Stomach (tissue), 9 donors: Measurements from ENCODE around the gene SCN5A. TPM values are rescaled to one million over a fixed set of nuclear protein-coding genes. Genes with fewer than 3 reads are reported as not detected.

Source experiments
- DNase-seq, 2 donors: peaks; one replicate each; pipeline versions ENCODE4 v3.0.0 to v3.0.0-alpha.2; 2013 to 2019
- H3K27ac ChIP-seq, 5 donors: fragments of 200-600 bp in 4 of 5; sonication (generic) in 4 of 5; one replicate each; pipeline ENCODE4 v1.5.1; 2013 to 2019; ENCODE audit warnings: mild to moderate bottlenecking in 1 of 5, moderate library complexity in 1 of 5
- H3K27me3 ChIP-seq, 3 donors: fragments of 200-600 bp; sonication (generic); one replicate each; pipeline ENCODE4 v1.5.1; 2017 to 2019; ENCODE audit warnings: mixed run types in 1 of 3
- H3K36me3 ChIP-seq, 4 donors: fragments of 200-600 bp; sonication (generic); 1 replicate in 3 of 4; 2 replicates in 1 of 4; pipeline ENCODE4 v1.5.1; 2016 to 2019
- H3K4me1 ChIP-seq, 4 donors: fragments of 200-600 bp; sonication (generic); one replicate each; pipeline ENCODE4 v1.5.1; 2016 to 2019
- H3K4me3 ChIP-seq, 4 donors: fragments of 200-600 bp; sonication (generic) in 3 of 4; one replicate each; pipeline ENCODE4 v1.5.1; 2016 to 2019; ENCODE audit warnings: mild to moderate bottlenecking in 1 of 4
- H3K9me3 ChIP-seq, 4 donors: fragments of 200-600 bp; sonication (generic); one replicate each; pipeline ENCODE4 v1.5.1; 2016 to 2019
- EP300 ChIP-seq: sonication (generic); formaldehyde crosslinking; IDR thresholded peaks from one replicate; pipeline ENCODE4 v1.6.1; 2017; ENCODE audit warnings: antibody characterized with exemption
- POLR2A ChIP-seq, 4 donors: fragments of 450-650 bp; IDR thresholded peaks; one replicate each; pipeline ENCODE4 v1.6.1; 2016; ENCODE audit warnings: antibody characterized with exemption in 4 of 4, control low read depth in 2 of 4, mild to moderate bottlenecking in 1 of 4, moderate library complexity in 1 of 4
- POLR2AphosphoS5 ChIP-seq, 3 donors: sonication (generic); formaldehyde crosslinking; IDR thresholded peaks; one replicate each; pipeline ENCODE4 v1.6.1; 2016; ENCODE audit warnings: antibody characterized with exemption in 3 of 3
- WGBS, 5 donors: extraction: QIAGEN DNeasy Blood & Tissue Kit in 3 of 5; methylation state at CpG; one replicate each; pipeline versions ENCODE4 v1.1.5 to v1.1.7; 2013 to 2018; 5-methylcytosine and 5-hydroxymethylcytosine counted together
- intact Hi-C: fragments of 100-400 bp; cut with DNase I; formaldehyde crosslinking; loops from one replicate; pipeline ENCODE4 v1.15.1; 2023; ENCODE audit warnings: low total_unique reads
- polyA plus RNA-seq, 3 donors: library from polyadenylated mRNA; stranded (reverse); fragments of 200-250 nt; gene quantifications; one replicate each; pipeline ENCODE4 v1.2.3, GENCODE V29; 2013
- total RNA-seq, 5 donors: library from RNA; depleted of rRNA; stranded (reverse); fragments of >200 nt; gene quantifications; one replicate each; pipeline versions ENCODE4 v1.1.0 to v1.2.3, GENCODE V29; 2014 to 2016
- TF ChIP-seq, protein P1 (sequence below), 7 experiments: fragments of 450-650 bp in 4 of 7; fragments of 200-600 bp in 3 of 7; sonication (generic) in 3 of 7; IDR thresholded peaks; one replicate each; pipeline ENCODE4 v1.5.1; 2016 to 2019; ENCODE audit warnings: antibody characterized with exemption in 7 of 7, control low read depth in 2 of 7, mild to moderate bottlenecking in 1 of 7
- donor health status: healthy with polysubstance abuse.
- donor health status: Bipolar disorder and iron deficiency.
- donor health status: healthy.

SCN5A gene
- total and polyA plus RNA-seq, 8 donors, result 0.05 to 1.1 (median 0.10) TPM; not detected in 4

DNA sequence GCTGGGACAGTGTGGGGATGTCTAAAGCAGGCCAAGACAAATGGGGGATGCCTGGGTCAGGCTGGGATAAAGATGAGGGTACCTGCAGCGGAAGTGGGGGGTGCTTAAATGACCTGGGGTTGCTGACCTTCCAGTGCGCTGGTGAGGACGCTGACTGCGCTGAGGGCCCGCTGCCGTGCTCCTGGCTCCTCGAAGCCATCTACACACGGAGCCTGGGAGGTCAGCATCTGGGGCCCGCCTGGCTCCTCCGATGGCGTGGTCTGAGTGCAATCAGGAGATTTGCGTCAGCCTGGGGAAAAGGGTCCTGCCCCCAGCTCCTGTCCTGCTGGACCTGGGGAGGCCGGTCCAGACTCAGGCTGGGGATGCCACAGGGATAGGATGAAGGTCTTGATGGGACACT lies 50.7 kb downstream of the SCN5A start:
- Histone ChIP-seq H3K27ac (no peak overlapping the region), H3K27me3 (no peaks in the 10 kb centered on the region), H3K4me1 (no peaks in the 10 kb centered on the region), H3K9me3 (no peaks in the 10 kb centered on the region), H3K4me3 (no peak overlapping the region), H3K36me3 (no peaks in the 10 kb centered on the region)
- intact Hi-C loops, result no loop called here
- WGBS, 5 donors, result 90 to 94% (median 92%) methylated on average over 13 of the region's 13 CpGs
- TF ChIP-seq POLR2A (IDR thresholded peaks at IDR 0.05), result no peak
- TF ChIP-seq, protein P1, sequence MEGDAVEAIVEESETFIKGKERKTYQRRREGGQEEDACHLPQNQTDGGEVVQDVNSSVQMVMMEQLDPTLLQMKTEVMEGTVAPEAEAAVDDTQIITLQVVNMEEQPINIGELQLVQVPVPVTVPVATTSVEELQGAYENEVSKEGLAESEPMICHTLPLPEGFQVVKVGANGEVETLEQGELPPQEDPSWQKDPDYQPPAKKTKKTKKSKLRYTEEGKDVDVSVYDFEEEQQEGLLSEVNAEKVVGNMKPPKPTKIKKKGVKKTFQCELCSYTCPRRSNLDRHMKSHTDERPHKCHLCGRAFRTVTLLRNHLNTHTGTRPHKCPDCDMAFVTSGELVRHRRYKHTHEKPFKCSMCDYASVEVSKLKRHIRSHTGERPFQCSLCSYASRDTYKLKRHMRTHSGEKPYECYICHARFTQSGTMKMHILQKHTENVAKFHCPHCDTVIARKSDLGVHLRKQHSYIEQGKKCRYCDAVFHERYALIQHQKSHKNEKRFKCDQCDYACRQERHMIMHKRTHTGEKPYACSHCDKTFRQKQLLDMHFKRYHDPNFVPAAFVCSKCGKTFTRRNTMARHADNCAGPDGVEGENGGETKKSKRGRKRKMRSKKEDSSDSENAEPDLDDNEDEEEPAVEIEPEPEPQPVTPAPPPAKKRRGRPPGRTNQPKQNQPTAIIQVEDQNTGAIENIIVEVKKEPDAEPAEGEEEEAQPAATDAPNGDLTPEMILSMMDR (IDR thresholded peaks at IDR 0.05), result no peak
- no peak for TF ChIP-seq EP300
- TF ChIP-seq POLR2AphosphoS5 (IDR thresholded peaks at IDR 0.05), result no peak
- no peak for DNase-seq

DNA sequence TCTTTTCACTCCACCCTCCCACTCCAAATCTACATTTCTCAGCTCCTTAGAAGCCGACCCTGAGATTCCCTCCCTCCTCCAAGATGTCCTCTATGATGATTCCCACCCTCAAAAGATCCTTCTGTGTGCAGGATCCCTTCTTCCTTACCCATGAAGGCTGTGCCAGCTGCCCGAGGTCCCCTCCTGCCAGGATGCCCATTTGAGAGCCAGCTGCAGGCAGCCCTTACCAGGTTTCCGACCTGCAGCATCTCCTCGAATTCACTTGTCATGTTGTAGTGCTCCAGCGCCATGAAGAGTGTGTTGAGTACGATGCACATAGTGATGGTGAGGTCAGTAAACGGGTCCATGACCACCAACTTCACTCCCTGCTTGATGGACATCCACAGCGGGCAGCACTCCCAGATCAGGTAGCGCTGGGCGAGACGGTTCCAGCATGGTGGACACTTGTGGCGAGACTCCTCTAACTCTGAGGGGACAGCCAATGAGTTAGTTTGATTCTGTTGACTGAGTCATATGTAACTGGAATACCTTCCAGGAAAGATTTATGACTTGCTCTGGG lies 51.9 kb downstream of the SCN5A start:
- Histone ChIP-seq H3K27me3 (no peaks in the 10 kb centered on the region), H3K9me3 (no peaks in the 10 kb centered on the region), H3K36me3 (no peaks in the 10 kb centered on the region), H3K4me1 (no peaks in the 10 kb centered on the region), H3K27ac (no peak overlapping the region), H3K4me3 (no peak overlapping the region)
- intact Hi-C loops, result no loop called here
- 87 to 90% (median 90%) methylated on average over 12 of the region's 12 CpGs for WGBS, 5 donors
- TF ChIP-seq POLR2AphosphoS5 (IDR thresholded peaks at IDR 0.05) (no peak), EP300 (no peak), POLR2A (IDR thresholded peaks at IDR 0.05) (no peak)
- TF ChIP-seq, protein P1 (IDR thresholded peaks at IDR 0.05), result no peak
- DNase-seq, result no peak

DNA sequence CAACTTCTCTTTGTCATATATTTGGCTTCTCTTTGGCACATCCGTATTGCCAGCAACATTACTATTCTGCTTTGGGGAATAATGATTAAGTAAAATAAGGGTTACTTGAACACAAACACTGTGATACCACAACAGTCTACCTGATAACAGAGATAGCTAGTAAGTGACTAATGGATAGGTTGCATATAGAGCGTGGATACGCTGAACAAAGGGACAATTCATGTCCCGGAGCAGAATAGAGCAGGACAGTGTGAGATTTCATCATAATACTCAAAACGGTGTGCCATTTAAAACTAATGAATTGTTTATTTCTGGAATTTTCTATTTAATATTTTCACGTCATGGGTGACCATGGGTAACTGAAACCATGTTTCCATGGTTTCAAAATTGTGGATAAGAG lies 54.1 kb downstream of the SCN5A start:
- no peaks in the 10 kb centered on the region for H3K27me3 ChIP-seq
- no peaks in the 10 kb centered on the region for H3K36me3 ChIP-seq
- H3K4me1 ChIP-seq, result no peaks in the 10 kb centered on the region
- DNase-seq, result no peak
- WGBS, 5 donors, result 48 to 61% (median 54%) methylated on average over 6 of the region's 6 CpGs
- H3K4me3 ChIP-seq, result no peak overlapping the region
- no peak overlapping the region for H3K27ac ChIP-seq
- TF ChIP-seq, protein P1 (IDR thresholded peaks at IDR 0.05), result no peak
- intact Hi-C loops, result no loop called here
- no peaks in the 10 kb centered on the region for H3K9me3 ChIP-seq

DNA sequence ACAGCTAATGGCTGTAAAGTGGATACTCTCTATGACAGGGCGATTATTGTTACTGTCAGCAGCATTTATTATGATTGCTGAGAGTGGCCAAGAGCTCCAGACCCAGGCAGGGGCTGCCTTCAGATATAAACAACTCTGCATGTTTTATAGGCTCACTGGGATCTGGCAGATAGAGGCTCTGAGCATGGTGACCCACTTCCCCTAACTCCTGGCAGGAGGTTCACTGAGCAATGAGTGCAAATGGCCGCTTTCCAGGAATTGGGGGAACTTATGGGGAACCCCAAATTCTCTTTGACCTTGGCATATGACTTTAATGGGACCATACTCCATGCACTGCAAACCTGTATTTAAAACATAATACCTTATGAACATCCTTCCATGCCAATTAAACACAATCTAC lies 59.0 kb downstream of the SCN5A start:
- H3K4me3 ChIP-seq, result no peak overlapping the region
- no peak for TF ChIP-seq EP300
- TF ChIP-seq, protein P1 (IDR thresholded peaks at IDR 0.05), result no peak
- TF ChIP-seq POLR2AphosphoS5 (IDR thresholded peaks at IDR 0.05), result no peak
- no peak for TF ChIP-seq POLR2A (IDR thresholded peaks at IDR 0.05)
- no peaks in the 10 kb centered on the region for H3K9me3 ChIP-seq
- no peaks in the 10 kb centered on the region for H3K4me1 ChIP-seq
- intact Hi-C loops, result no loop called here
- no peak for DNase-seq
- no peaks in the 10 kb centered on the region for H3K36me3 ChIP-seq
- H3K27ac ChIP-seq, result no peak overlapping the region
- peaks cover 0 to 12% (median 0%) of the 10 kb centered on the region in 3 donors for H3K27me3 ChIP-seq
- 62 to 81% (median 78%) methylated on average over 2 of the region's 2 CpGs for WGBS, 5 donors
